Lower leg skin (tissue), 4 donors: ENCODE results near the gene WIZ. TPM values are rescaled to one million over a fixed set of nuclear protein-coding genes. Genes with fewer than 3 reads are reported as not detected.
A peak's percentile ranks its signal among the peaks of the same experiment; 100 is the strongest.

Source experiments
- DNase-seq, 2 donors: peaks; one replicate each; pipeline ENCODE4 v3.0.0-alpha.2; 2019; ENCODE audit warnings: low spot score in 2 of 2
- H3K4me3 ChIP-seq: fragments of 200-600 bp; sonication (generic); 2 replicates; pipeline ENCODE4 v1.5.1; 2017; ENCODE audit warnings: mild to moderate bottlenecking, low read depth; ENCODE audit not compliant: poor library complexity, severe bottlenecking
- CTCF ChIP-seq, 3 donors: fragments of 450-650 bp; IDR thresholded peaks; one replicate each; pipeline ENCODE4 v1.5.1; 2016; ENCODE audit warnings: antibody characterized with exemption in 3 of 3, mild to moderate bottlenecking in 3 of 3, moderate library complexity in 2 of 3
- POLR2A ChIP-seq, 2 donors: fragments of 450-650 bp; IDR thresholded peaks; one replicate each; pipeline ENCODE4 v1.6.1; 2016 to 2017; ENCODE audit warnings: antibody characterized with exemption in 2 of 2, mild to moderate bottlenecking in 1 of 2, moderate library complexity in 1 of 2
- WGBS, 2 donors: methylation state at CpG; one replicate each; pipeline ENCODE4 v1.1.5; 2018; 5-methylcytosine and 5-hydroxymethylcytosine counted together
- intact Hi-C: fragments of 100-400 bp; cut with DNase I; formaldehyde crosslinking; loops from one replicate; pipeline ENCODE4 v1.15.0; 2023; ENCODE audit warnings: low total_unique reads
- total RNA-seq, 4 donors: library from RNA; depleted of rRNA; stranded (reverse); fragments of >200 nt; gene quantifications; one replicate each; pipeline ENCODE4 v1.1.0, GENCODE V29; 2016

WIZ gene
- total RNA-seq, 4 donors from 2014 or later = 28.4 to 52.9 (median 43.8) TPM

GRCh38 chr19:15453906-15454860 lies 4.4 kb upstream of the WIZ start:
- intact Hi-C loops = no loop called here
- no peak for DNase-seq
- 68 to 70% methylated on average over 16 to 17 of the region's 17 CpGs for WGBS, 2 donors

GRCh38 chr19:15453091-15453578 lies 3.4 kb upstream of the WIZ start:
- H3K4me3 ChIP-seq = no peak overlapping the region
- intact Hi-C loops = no loop called here
- TF ChIP-seq CTCF (IDR thresholded peaks at IDR 0.05) (no peak), POLR2A (IDR thresholded peaks at IDR 0.05) (no peak)
- no peak for DNase-seq
- WGBS, 2 donors = 21 to 27% methylated on average over 9 to 20 of the region's 44 CpGs

More at GRCh38 chr19:15453906-15454860, 4.4 kb upstream of the WIZ start:
- no peak for TF ChIP-seq CTCF (IDR thresholded peaks at IDR 0.05)
- TF ChIP-seq POLR2A (IDR thresholded peaks at IDR 0.05) = no peak
- no peak overlapping the region for H3K4me3 ChIP-seq

- H3K4me3 ChIP-seq = no peak overlapping the region
- TF ChIP-seq CTCF (IDR thresholded peaks at IDR 0.05) = no peak
- TF ChIP-seq POLR2A (IDR thresholded peaks at IDR 0.05) = no peak
- intact Hi-C loops = no loop called here
- peak; percentile 80 to 97 for DNase-seq
- WGBS, 2 donors = 13 to 19% methylated on average over 14 to 34 of the region's 37 CpGs
These were observed 2.6 kb upstream of the WIZ start for GRCh38 chr19:15452111-15453047.

- intact Hi-C loops = no loop called here
- no peak for TF ChIP-seq CTCF (IDR thresholded peaks at IDR 0.05)
- TF ChIP-seq POLR2A (IDR thresholded peaks at IDR 0.05) = no peak
- WGBS, 2 donors = 86 to 89% methylated on average over 1 of the region's 1 CpG
- DNase-seq = no peak
- H3K4me3 ChIP-seq = no peak overlapping the region
These were observed 753 bp upstream of the WIZ start for GRCh38 chr19:15450528-15450890.

- 10 to 11% methylated on average over 13 to 27 of the region's 43 CpGs for WGBS, 2 donors
- no peak for DNase-seq
- intact Hi-C loops = no loop called here
- TF ChIP-seq CTCF (IDR thresholded peaks at IDR 0.05) = no peak
- no peak for TF ChIP-seq POLR2A (IDR thresholded peaks at IDR 0.05)
- H3K4me3 ChIP-seq = peak overlapping the region; percentile 21
These were observed 757 bp downstream of the WIZ start for GRCh38 chr19:15448778-15449619.
